Measurements from ENCODE around the gene ASB1. TPM values are rescaled to one million over a fixed set of nuclear protein-coding genes. Genes with fewer than 3 reads are reported as not detected.

The ASB1 gene
- total RNA-seq, 1 donor: 27.9 TPM

DNA sequence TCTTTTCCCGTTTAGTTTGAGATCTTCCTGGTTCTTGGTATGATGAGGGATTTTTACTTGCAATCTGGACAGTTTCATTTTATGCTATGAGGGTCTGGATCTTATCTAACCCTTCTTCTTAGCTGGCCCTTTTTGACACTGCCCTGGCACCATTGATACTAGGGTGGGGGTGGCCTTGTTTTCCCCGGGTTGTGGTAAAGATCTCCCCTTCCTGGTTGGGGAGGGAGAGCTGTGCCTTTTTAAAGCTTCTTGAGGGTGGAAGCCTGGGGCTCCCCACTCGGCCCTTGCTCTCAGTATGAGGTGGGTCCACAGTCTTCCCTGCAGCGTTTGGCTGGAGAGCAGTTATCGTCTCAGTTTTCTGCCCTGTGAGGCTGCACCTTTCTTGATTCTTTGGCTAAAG, 66.1 kb downstream of the ASB1 start:
- H3K4me2 ChIP-seq (ENCODE audit: insufficient read depth, low read length): no peak overlapping the region
- TF ChIP-seq, protein P1, sequence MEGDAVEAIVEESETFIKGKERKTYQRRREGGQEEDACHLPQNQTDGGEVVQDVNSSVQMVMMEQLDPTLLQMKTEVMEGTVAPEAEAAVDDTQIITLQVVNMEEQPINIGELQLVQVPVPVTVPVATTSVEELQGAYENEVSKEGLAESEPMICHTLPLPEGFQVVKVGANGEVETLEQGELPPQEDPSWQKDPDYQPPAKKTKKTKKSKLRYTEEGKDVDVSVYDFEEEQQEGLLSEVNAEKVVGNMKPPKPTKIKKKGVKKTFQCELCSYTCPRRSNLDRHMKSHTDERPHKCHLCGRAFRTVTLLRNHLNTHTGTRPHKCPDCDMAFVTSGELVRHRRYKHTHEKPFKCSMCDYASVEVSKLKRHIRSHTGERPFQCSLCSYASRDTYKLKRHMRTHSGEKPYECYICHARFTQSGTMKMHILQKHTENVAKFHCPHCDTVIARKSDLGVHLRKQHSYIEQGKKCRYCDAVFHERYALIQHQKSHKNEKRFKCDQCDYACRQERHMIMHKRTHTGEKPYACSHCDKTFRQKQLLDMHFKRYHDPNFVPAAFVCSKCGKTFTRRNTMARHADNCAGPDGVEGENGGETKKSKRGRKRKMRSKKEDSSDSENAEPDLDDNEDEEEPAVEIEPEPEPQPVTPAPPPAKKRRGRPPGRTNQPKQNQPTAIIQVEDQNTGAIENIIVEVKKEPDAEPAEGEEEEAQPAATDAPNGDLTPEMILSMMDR (IDR thresholded peaks at IDR 0.05; ENCODE audit: extremely low read depth, low read depth, low read length): no peak
- peak; percentile 47 for DNase-seq (ENCODE audit: insufficient read length, low spot score, missing footprints)
- no peaks in the 10 kb centered on the region for H3K27me3 ChIP-seq (ENCODE audit: insufficient read depth, low read length)
- no peaks in the 10 kb centered on the region for H3K4me1 ChIP-seq (ENCODE audit: insufficient read depth, low read length)
- no peaks in the 10 kb centered on the region for H3K36me3 ChIP-seq (ENCODE audit: insufficient read depth, low read length)
- H3K27ac ChIP-seq (ENCODE audit: low read depth, low read length): no peak overlapping the region
- H3K79me2 ChIP-seq (ENCODE audit: insufficient read depth, low read length): no peaks in the 10 kb centered on the region
- no peaks in the 10 kb centered on the region for H4K20me1 ChIP-seq (ENCODE audit: insufficient read depth, low read length)
- no peaks in the 10 kb centered on the region for H3K9me3 ChIP-seq (ENCODE audit: low read depth, low read length)
- no peak overlapping the region for H2AFZ ChIP-seq (ENCODE audit: low read length)
- H3K4me3 ChIP-seq (ENCODE audit: insufficient read depth, low read length): no peak overlapping the region

DNA sequence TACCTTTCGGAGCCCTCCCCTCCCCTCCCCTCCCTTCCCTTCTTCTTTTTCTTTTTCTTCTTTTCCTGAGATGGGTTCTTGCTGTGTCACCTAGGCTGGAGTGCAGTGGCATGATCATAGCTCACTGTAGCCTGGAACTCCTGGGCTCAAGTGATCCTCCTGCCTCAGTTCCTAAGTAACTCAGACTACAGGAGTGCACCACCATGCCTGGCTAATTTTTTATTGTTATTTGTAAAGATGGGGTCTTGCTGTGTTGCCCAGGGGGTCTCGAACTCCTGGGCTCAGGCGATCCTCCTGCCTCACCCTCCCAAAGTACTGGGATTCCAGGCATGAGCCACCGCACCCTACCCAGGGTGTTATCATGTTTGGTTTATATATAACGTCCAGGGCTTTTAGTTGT, 66.7 kb downstream of the ASB1 start:
- no peak for DNase-seq (ENCODE audit: insufficient read length, low spot score, missing footprints)
- Histone ChIP-seq H3K36me3 (ENCODE audit: insufficient read depth, low read length) (no peaks in the 10 kb centered on the region), H3K4me3 (ENCODE audit: insufficient read depth, low read length) (no peak overlapping the region), H3K9me3 (ENCODE audit: low read depth, low read length) (no peaks in the 10 kb centered on the region), H2AFZ (ENCODE audit: low read length) (no peak overlapping the region), H4K20me1 (ENCODE audit: insufficient read depth, low read length) (no peaks in the 10 kb centered on the region), H3K79me2 (ENCODE audit: insufficient read depth, low read length) (no peaks in the 10 kb centered on the region), H3K27me3 (ENCODE audit: insufficient read depth, low read length) (no peaks in the 10 kb centered on the region), H3K4me2 (ENCODE audit: insufficient read depth, low read length) (no peak overlapping the region), H3K27ac (ENCODE audit: low read depth, low read length) (no peak overlapping the region), H3K4me1 (ENCODE audit: insufficient read depth, low read length) (no peaks in the 10 kb centered on the region)
- TF ChIP-seq, protein P1 (IDR thresholded peaks at IDR 0.05; ENCODE audit: extremely low read depth, low read depth, low read length): no peak

DNA sequence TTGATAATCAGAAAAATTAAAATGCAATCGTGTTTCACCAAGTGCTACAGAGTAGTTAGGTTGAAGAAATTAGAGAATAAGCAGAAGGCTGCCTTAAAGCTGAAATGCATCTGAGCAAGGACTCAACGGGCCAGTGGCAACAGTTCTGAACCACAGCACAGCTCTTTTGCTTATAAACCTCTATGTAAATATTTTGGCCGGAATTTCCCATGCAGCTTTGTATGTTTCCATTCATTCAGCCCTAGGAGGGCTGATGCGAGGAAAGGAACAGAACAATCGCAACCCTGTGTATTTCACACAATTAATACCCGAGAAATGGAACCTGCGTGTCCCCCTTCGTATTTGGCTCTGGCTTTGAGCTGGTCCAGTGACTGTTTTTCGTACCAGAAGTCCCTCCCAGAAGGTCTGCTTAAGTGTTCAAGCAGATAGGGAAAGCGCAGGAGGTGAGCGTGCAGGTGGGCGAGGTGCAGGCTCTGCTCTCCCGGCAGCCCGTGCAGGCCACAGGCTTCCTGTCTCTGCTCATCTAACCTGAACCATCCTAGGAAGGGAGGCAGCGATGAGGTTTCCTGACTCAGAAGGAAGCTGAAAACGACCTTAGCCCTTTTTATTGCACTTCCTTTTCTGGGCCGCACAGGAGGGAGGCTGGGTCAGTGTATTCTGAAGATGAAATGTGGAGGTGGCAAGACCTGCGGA, 67.3 kb downstream of the ASB1 start:
- Histone ChIP-seq H3K79me2 (ENCODE audit: insufficient read depth, low read length) (no peaks in the 10 kb centered on the region), H3K4me2 (ENCODE audit: insufficient read depth, low read length) (no peak overlapping the region), H3K27ac (ENCODE audit: low read depth, low read length) (no peak overlapping the region), H3K27me3 (ENCODE audit: insufficient read depth, low read length) (no peaks in the 10 kb centered on the region), H3K9me3 (ENCODE audit: low read depth, low read length) (no peaks in the 10 kb centered on the region), H2AFZ (ENCODE audit: low read length) (no peak overlapping the region), H3K36me3 (ENCODE audit: insufficient read depth, low read length) (no peaks in the 10 kb centered on the region), H3K4me3 (ENCODE audit: insufficient read depth, low read length) (no peak overlapping the region), H4K20me1 (ENCODE audit: insufficient read depth, low read length) (no peaks in the 10 kb centered on the region), H3K4me1 (ENCODE audit: insufficient read depth, low read length) (no peaks in the 10 kb centered on the region)
- TF ChIP-seq, protein P1 (IDR thresholded peaks at IDR 0.05; ENCODE audit: extremely low read depth, low read depth, low read length): no peak
- peak; percentile 70 for DNase-seq (ENCODE audit: insufficient read length, low spot score, missing footprints)

DNA sequence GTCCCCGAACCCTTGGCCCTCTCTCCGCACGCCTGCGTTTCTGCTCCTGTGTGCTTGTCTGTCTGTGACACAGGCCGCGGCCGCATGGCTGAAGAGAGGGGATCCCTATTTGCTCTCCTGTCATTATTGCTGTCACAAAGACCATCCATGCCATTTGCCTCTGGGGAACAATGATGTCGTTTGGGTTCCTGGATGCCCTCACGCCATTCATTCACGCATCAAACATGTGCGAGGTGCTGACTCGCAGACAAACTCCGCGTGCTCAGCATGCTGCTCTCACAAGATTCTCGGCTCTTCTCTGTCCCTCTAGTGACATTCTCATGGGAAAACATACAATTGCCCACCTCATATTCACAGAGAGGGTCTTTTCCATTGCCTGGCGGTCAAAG, 67.8 kb downstream of the ASB1 start:
- Histone ChIP-seq H3K36me3 (ENCODE audit: insufficient read depth, low read length) (no peaks in the 10 kb centered on the region), H3K4me1 (ENCODE audit: insufficient read depth, low read length) (peaks cover under 1% of the 10 kb centered on the region), H3K4me3 (ENCODE audit: insufficient read depth, low read length) (no peak overlapping the region), H2AFZ (ENCODE audit: low read length) (no peak overlapping the region), H4K20me1 (ENCODE audit: insufficient read depth, low read length) (no peaks in the 10 kb centered on the region), H3K9me3 (ENCODE audit: low read depth, low read length) (no peaks in the 10 kb centered on the region), H3K27ac (ENCODE audit: low read depth, low read length) (no peak overlapping the region), H3K27me3 (ENCODE audit: insufficient read depth, low read length) (no peaks in the 10 kb centered on the region), H3K79me2 (ENCODE audit: insufficient read depth, low read length) (no peaks in the 10 kb centered on the region), H3K4me2 (ENCODE audit: insufficient read depth, low read length) (no peak overlapping the region)
- no peak for DNase-seq (ENCODE audit: insufficient read length, low spot score, missing footprints)
- TF ChIP-seq, protein P1 (IDR thresholded peaks at IDR 0.05; ENCODE audit: extremely low read depth, low read depth, low read length): no peak
